T-helper 2 cell treated with Interferon-gamma antibody and Interleukin-4, amounts not matched to agents 5 μg/mL and 100 μg/mL, for 36 hours (primary cell): ENCODE data around the gene RAI14.
"Not testable (repeated sequence)": the region's sequence is repeated elsewhere in the genome, so short reads cannot be mapped to it uniquely, and the experiment has no call there.

Source experiments
- DNase-seq: peaks from one replicate; pipeline ENCODE4 v3.0.0; 2021; ENCODE audit warnings: low spot score
- H3K27ac Mint-ChIP-seq: one replicate; pipeline ENCODE4 v1.8.0; 2021; ENCODE audit warnings: mild to moderate bottlenecking, mixed read lengths
- H3K27me3 Mint-ChIP-seq: one replicate; pipeline ENCODE4 v1.8.0; 2021; ENCODE audit warnings: low read depth, mixed read lengths
- H3K36me3 Mint-ChIP-seq: one replicate; pipeline ENCODE4 v1.8.0; 2021; ENCODE audit warnings: low read depth, mixed read lengths
- H3K4me1 Mint-ChIP-seq: one replicate; pipeline ENCODE4 v1.8.0; 2021; ENCODE audit warnings: low read depth, mixed read lengths
- H3K4me3 Mint-ChIP-seq: one replicate; pipeline ENCODE4 v1.8.0; 2022; ENCODE audit warnings: mild to moderate bottlenecking, moderate library complexity, mixed read lengths
- H3K9me3 Mint-ChIP-seq: one replicate; pipeline ENCODE4 v1.8.0; 2021; ENCODE audit warnings: mixed read lengths

RAI14 gene

GRCh38 chr5:34783892-34784291 is 127.8 kb downstream of the RAI14 start:
- DNase-seq, H3K4me1 Mint-ChIP-seq, H3K27me3 Mint-ChIP-seq, H3K36me3 Mint-ChIP-seq, H3K27ac Mint-ChIP-seq, H3K4me3 Mint-ChIP-seq, H3K9me3 Mint-ChIP-seq: not testable (repeated sequence)

- no peaks in the 10 kb centered on the region for H3K4me1 Mint-ChIP-seq
- no peaks in the 10 kb centered on the region for H3K36me3 Mint-ChIP-seq
- no peak overlapping the region for H3K4me3 Mint-ChIP-seq
- H3K9me3 Mint-ChIP-seq: peaks cover 5% of the 10 kb centered on the region
- no peaks in the 10 kb centered on the region for H3K27me3 Mint-ChIP-seq
- H3K27ac Mint-ChIP-seq: no peak overlapping the region
- DNase-seq: no peak
Measured at GRCh38 chr5:34787035-34787434, 130.9 kb downstream of the RAI14 start.

GRCh38 chr5:34789021-34789531 is 132.9 kb downstream of the RAI14 start:
- H3K27ac Mint-ChIP-seq: no peak overlapping the region
- DNase-seq: no peak

GRCh38 chr5:34789639-34790038 is 133.5 kb downstream of the RAI14 start:
- no peak for DNase-seq
- Mint-ChIP-seq H3K36me3 (no peaks in the 10 kb centered on the region), H3K4me1 (no peaks in the 10 kb centered on the region), H3K27me3 (no peaks in the 10 kb centered on the region), H3K9me3 (no peaks in the 10 kb centered on the region), H3K27ac (no peak overlapping the region), H3K4me3 (no peak overlapping the region)

More at GRCh38 chr5:34789021-34789531, 132.9 kb downstream of the RAI14 start:
- no peaks in the 10 kb centered on the region for H3K9me3 Mint-ChIP-seq
- H3K27me3 Mint-ChIP-seq: no peaks in the 10 kb centered on the region
- no peaks in the 10 kb centered on the region for H3K4me1 Mint-ChIP-seq
- H3K36me3 Mint-ChIP-seq: no peaks in the 10 kb centered on the region
- H3K4me3 Mint-ChIP-seq: no peak overlapping the region

- Mint-ChIP-seq H3K9me3 (no peaks in the 10 kb centered on the region), H3K27me3 (no peaks in the 10 kb centered on the region), H3K4me1 (no peaks in the 10 kb centered on the region), H3K36me3 (no peaks in the 10 kb centered on the region), H3K4me3 (no peak overlapping the region), H3K27ac (no peak overlapping the region)
- no peak for DNase-seq
Measured at GRCh38 chr5:34790069-34790468, 133.9 kb downstream of the RAI14 start.

GRCh38 chr5:34791761-34792244 is 135.7 kb downstream of the RAI14 start:
- H3K4me3 Mint-ChIP-seq: no peak overlapping the region
- H3K36me3 Mint-ChIP-seq: no peaks in the 10 kb centered on the region
- H3K9me3 Mint-ChIP-seq: no peaks in the 10 kb centered on the region
- DNase-seq: no peak
- H3K27me3 Mint-ChIP-seq: no peaks in the 10 kb centered on the region
- no peak overlapping the region for H3K27ac Mint-ChIP-seq
- H3K4me1 Mint-ChIP-seq: no peaks in the 10 kb centered on the region

- H3K36me3 Mint-ChIP-seq: no peaks in the 10 kb centered on the region
- no peak overlapping the region for H3K27ac Mint-ChIP-seq
- H3K27me3 Mint-ChIP-seq: no peaks in the 10 kb centered on the region
- H3K4me1 Mint-ChIP-seq: no peaks in the 10 kb centered on the region
- H3K4me3 Mint-ChIP-seq: no peak overlapping the region
- no peak for DNase-seq
- no peaks in the 10 kb centered on the region for H3K9me3 Mint-ChIP-seq
Measured at GRCh38 chr5:34802834-34803563, 146.9 kb downstream of the RAI14 start.

- DNase-seq: no peak
- Mint-ChIP-seq H3K36me3 (no peaks in the 10 kb centered on the region), H3K9me3 (no peaks in the 10 kb centered on the region), H3K4me3 (no peak overlapping the region), H3K27ac (no peak overlapping the region), H3K27me3 (no peaks in the 10 kb centered on the region), H3K4me1 (no peaks in the 10 kb centered on the region)
Measured at GRCh38 chr5:34803974-34804732, 148.0 kb downstream of the RAI14 start.

GRCh38 chr5:34804913-34805312 is 148.8 kb downstream of the RAI14 start:
- Mint-ChIP-seq H3K36me3 (no peaks in the 10 kb centered on the region), H3K4me1 (no peaks in the 10 kb centered on the region), H3K9me3 (no peaks in the 10 kb centered on the region), H3K27ac (no peak overlapping the region), H3K4me3 (no peak overlapping the region), H3K27me3 (no peaks in the 10 kb centered on the region)
- DNase-seq: no peak

GRCh38 chr5:34806532-34806931 is 150.4 kb downstream of the RAI14 start:
- DNase-seq: no peak

GRCh38 chr5:34811706-34812105 is 155.6 kb downstream of the RAI14 start:
- Mint-ChIP-seq H3K27me3 (peaks cover 2% of the 10 kb centered on the region), H3K4me1 (no peaks in the 10 kb centered on the region), H3K36me3 (no peaks in the 10 kb centered on the region), H3K9me3 (no peaks in the 10 kb centered on the region), H3K4me3 (no peak overlapping the region), H3K27ac (no peak overlapping the region)
- DNase-seq: no peak

More at GRCh38 chr5:34806532-34806931, 150.4 kb downstream of the RAI14 start:
- Mint-ChIP-seq H3K27me3 (no peaks in the 10 kb centered on the region), H3K9me3 (no peaks in the 10 kb centered on the region), H3K4me3 (no peak overlapping the region), H3K36me3 (no peaks in the 10 kb centered on the region), H3K4me1 (no peaks in the 10 kb centered on the region), H3K27ac (no peak overlapping the region)

- Mint-ChIP-seq H3K4me3 (no peak overlapping the region), H3K27ac (no peak overlapping the region), H3K27me3 (peaks cover 2% of the 10 kb centered on the region), H3K36me3 (no peaks in the 10 kb centered on the region), H3K9me3 (no peaks in the 10 kb centered on the region), H3K4me1 (no peaks in the 10 kb centered on the region)
- DNase-seq: no peak
Measured at GRCh38 chr5:34813509-34813908, 157.4 kb downstream of the RAI14 start.

GRCh38 chr5:34817558-34818351 is 161.6 kb downstream of the RAI14 start:
- Mint-ChIP-seq H3K27ac (no peak overlapping the region), H3K27me3 (peaks cover 2% of the 10 kb centered on the region), H3K4me1 (no peaks in the 10 kb centered on the region), H3K4me3 (no peak overlapping the region), H3K9me3 (no peaks in the 10 kb centered on the region), H3K36me3 (no peaks in the 10 kb centered on the region)
- no peak for DNase-seq

GRCh38 chr5:34818717-34819116 is 162.6 kb downstream of the RAI14 start:
- no peak overlapping the region for H3K27ac Mint-ChIP-seq
- H3K27me3 Mint-ChIP-seq: peaks cover 2% of the 10 kb centered on the region
- no peaks in the 10 kb centered on the region for H3K4me1 Mint-ChIP-seq
- H3K4me3 Mint-ChIP-seq: no peak overlapping the region
- no peaks in the 10 kb centered on the region for H3K36me3 Mint-ChIP-seq
- DNase-seq: no peak
- no peaks in the 10 kb centered on the region for H3K9me3 Mint-ChIP-seq
